Stimulated activated CD4-positive, alpha-beta T cell treated with anti-CD3 and anti-CD28 coated beads, Interleukin-12 subunit alpha, Interleukin-12 subunit beta, amount 100 ng/mL, for 4 hours (primary cell): ENCODE data around the gene AUTS2.

Source experiments
- DNase-seq: peaks from one replicate; pipeline ENCODE4 v3.0.0-alpha.2; 2020

AUTS2 gene

DNA sequence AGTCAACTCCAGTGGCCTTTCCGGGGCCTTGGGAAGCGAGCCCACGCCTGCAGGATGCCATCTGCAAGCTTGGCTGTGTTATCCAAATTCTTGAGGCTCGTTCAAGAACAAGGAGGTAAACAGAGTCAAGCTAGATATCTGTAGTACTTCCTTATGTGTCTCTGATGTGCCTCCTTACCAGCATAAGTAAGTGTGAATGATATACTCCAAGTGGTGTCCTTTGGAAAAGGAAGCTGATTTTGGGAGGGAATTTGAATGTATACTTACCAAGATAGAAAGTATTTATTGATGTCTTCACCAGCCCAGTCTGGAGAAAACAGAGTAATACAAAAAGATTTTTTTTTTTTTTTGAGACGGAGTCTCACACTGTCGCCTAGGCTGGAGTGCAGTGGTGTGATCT lies 1161.4 kb downstream of the AUTS2 start:
- no peak for DNase-seq

DNA sequence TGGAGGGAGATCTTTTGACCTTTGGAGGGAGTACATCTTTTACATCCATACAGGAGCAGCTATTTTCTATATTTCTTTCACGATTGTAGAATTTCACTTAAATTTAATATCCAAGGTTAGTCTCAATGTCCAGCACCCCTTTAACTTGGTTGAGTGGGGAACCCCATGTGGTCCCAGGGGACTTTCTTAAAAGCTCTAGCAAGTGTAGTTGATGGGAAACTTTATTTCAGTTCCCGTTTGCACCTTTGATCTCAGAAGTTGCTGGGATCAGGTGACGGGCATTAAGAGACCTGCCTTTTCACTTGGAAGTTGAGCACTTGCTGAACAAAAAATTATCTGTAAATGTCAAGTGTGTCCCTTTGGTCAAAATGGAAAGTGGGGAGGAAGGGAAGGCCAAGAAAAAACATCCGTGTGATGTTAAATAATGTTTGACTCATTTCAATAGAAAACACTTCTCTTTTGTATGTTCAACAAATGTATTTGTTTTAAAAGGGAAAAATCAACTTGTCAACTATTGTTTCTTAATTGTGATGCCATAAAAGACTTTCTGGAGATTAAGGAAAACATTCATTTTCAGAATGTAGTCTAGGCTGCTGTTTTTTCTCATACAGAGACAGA lies 1163.5 kb downstream of the AUTS2 start:
- no peak for DNase-seq

DNA sequence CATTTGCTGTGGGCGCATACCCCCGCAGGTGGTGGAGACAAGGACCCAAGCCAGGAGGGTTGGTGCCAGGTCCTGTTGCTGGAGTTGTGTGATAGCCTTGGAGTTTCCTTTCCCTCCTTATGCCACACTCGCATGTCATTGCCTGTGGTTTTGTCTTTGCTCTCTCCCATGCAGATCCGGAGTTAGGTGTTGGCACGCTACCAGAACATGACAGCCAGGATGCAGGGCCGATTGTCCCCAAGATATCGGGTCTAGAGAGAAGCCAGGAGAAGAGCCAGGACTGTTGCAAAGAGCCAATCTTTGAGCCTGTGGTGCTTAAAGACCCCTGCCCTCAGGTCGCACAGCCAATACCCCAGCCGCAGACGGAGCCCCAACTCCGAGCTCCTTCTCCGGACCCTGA lies 1164.4 kb downstream of the AUTS2 start:
- no peak for DNase-seq

DNA sequence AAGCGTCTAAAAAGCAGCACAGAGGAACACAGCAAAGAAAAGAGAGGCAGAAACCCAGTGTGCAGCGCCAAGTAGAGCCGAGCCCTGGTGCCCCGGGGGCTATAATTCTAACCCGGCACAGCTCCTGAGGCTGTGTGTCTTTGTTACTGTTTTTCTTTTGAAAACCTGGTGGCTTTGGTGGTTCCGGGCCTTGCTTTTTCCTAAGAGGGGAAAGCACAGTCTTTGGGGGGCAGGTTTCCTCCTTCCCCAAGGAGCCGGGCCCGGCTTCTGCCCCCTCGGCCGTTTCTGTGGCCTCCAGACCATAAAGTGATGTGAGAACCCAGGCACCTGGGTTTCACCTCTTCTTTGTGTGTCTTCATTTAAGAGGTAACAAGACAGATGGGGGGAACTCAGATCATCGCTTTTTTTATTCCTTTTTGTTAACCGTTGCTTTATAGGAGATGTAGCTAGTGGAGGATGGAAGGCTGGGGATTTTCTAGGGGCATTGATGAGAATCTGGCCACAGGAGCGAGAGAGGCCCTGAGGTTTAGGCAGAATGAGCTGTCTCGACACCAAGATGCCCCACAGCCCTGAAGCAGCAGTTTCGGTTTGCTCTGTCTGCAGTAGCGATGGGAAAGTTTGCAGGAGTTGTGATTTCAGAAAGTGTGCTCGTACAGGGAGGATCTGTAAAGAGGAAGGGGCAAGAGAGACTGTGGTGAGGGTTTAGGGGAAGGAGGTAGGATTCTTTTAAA lies 1165.9 kb downstream of the AUTS2 start:
- DNase-seq = no peak

DNA sequence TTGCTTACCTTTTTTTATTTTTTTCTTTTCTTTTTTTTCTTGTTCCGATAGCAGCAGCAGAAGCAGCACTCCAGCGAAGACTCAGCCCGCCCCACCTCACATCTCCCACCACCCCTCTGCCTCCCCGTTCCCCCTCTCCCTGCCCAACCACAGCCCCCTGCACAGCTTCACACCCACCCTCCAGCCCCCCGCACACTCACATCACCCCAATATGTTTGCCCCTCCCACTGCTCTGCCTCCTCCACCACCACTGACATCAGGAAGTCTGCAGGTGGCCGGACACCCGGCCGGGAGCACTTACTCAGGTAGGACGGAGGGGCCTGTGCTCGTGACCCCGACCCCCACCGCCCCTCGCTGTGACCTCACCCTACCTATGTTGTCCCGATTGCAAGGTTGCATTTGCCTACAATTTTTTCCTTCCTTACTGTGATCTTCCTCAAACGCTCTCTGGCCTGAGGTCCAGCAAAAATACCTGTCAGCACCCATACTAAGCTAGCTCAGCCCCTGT lies 1166.5 kb downstream of the AUTS2 start:
- no peak for DNase-seq

DNA sequence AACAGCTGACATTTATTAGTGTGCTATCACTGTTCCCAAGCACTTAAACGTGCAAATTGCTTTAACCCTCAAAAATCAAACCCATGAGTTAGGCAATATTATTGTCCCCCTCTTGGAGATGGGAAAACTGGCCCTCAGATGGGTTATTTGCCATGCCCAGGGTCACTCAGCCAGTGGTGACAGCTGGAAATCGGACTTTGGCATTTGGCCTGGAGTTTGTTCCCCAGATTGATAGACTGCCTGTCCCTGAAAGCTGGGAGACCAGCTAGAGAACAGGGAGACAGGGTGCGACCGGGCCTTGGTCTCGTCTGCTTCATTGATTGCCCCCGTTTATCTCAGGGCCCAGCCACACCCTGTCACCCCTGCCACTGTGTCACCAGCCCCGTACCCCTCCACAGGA lies 1167.4 kb downstream of the AUTS2 start:
- DNase-seq = no peak

DNA sequence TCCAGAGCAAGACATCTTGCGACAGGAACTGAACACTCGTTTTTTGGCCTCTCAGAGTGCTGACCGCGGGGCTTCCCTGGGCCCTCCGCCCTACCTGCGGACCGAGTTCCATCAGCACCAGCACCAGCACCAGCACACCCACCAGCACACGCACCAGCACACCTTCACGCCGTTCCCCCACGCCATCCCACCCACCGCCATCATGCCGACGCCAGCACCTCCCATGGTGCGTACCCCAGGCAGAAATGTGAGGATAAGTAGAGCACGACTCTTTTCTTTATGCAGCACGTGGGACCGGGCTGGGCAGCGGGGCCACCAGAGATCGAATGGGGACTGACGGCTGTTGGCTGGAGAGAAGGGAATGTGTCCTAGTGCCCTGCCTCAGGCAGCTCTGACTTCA lies 1167.8 kb downstream of the AUTS2 start:
- no peak for DNase-seq

DNA sequence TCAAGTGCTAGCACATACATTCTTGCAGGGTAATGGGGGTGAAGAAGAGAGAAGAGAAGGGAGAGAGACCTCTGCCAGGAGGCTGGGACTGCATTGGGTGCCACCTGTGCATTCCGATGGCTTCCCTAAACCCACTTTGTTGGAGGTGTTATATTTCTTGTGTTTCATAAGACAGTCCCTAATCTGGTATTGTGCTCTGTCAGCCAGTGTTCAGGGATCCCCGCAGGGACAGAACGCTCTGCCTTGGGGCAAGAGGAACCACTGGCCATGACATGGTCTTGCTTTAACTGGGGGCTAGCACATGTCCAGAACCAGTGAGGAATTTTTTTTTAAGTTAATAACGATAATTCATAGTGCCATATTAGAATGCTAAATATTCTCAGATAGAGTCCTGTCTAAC lies 1168.4 kb downstream of the AUTS2 start:
- DNase-seq = no peak

DNA sequence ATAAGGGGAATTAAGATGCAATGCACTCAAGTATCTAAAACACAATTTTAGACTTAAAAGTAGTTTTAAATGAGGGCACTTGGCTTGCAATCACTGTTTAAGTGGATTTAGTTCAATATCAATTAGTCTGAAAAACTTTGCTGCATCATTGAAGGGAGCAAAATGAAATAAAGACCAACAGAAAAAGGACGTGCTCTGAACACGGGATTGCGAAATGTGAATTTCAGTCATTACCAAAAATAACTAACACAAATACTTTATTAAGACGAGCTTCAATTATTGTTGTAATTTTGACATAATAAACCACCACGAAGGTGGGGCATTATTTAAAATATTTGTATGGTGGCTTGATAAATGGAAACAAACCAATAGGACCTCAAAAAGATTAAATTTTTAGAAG lies 1171.9 kb downstream of the AUTS2 start:
- no peak for DNase-seq

DNA sequence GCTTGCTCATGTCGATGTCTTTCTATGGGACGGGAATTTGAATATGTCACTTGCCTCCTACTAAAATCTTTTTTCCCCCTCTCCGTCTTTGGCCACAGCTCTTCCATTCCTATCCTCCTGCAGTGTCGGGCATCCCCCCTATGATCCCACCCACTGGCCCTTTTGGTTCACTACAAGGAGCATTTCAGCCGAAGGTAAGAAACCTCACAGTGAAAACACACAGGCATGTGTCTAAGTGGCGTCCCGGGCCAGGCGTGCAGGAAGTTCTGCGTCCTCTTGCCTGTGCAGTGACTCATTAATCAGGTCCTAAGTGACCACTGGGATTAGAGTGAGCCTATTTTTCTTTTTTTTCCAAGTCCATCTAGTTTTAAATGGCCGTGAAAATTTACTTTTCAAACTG lies 1173.2 kb downstream of the AUTS2 start:
- DNase-seq = no peak

DNA sequence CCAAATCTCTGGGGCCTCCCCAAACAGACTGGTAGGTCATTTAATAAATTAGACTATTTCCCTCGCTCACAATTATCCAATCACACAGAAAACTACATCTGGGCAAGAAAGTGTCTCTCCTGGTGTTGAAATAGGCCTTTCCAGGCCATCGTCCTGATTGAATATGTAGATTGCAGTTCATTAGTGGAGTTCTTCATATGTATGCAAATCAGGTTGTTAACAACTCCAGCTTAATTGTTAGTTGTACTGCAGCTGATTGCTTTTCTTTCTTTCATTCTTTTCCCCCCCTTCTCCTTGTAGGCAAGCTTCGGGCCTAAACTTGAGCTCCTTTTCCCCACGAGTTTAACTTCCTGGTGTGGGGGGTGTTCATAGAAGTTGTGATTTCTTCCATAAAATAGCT lies 1174.6 kb downstream of the AUTS2 start:
- no peak for DNase-seq

DNA sequence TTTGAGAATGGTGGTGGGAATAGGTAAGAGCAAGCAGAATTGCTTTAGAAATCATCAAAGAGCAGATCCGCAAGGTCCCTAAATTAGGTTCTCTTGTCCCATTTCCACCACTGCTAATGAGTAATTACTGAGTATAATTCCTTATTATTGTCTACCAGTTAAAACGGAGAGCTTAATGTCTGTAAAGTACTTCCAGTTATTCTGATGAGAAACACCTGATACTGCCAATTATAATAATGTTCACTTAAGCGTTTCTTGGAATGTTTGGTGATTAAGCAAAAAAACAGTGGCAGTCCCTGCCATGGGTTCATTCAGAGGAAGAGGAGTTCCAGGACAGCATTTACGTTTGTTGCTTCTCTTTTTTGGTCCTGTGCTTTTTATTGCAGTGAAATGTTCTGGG lies 1175.1 kb downstream of the AUTS2 start:
- DNase-seq = no peak

DNA sequence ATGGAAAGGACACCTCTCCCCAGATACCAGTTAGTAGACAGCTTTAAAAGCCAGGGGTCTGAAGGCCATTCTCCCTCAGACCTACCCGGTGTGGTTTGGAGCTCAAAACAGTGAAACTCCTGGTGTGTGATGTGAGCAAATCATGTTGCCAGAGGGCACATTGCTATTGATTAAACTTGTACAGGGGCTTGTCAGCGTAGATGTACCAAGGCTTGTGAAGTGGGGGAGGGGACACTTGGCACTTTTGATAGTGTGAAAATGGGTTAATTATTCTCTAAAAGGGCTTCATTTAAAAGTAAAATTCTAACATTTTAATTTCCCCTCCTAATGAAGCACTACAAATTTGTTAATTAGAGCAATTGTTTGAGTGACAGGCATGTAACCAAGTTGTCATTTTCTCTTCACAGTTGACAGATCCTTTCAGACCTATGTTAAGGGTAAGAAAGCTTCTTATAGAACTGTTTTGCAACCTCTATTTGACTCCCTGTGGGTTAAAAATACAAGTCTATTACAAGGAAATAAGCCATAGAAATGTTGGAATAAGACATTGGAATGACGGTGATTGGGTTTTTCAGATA lies 1176.8 kb downstream of the AUTS2 start:
- no peak for DNase-seq

DNA sequence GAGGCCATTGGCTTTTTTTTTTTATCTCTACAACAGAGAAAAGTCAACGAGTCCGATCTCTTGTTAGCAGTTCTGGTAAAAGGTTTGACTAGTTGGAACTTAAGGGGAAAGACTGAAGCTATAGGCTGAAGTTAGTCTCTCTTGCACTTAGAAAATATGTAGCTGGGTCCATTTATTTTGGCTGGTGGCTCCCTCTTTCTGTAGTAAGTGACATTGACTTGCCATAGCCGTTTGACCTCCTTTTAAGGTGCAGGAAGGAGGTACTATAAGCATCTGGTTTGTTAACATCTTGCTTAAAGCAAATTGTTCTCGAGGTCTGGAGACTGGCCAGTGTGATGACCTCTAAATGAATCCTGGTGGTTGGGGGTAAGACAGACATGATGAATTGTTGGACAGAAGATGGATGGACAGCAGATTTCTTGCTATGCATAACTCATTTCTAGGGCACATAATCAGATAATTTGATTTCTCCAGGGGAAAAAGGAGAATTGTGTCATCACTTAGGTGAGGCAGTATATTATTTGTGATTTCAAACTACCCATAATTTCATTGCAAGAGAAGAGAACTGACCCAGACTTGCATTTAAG lies 1177.4 kb downstream of the AUTS2 start:
- no peak for DNase-seq

DNA sequence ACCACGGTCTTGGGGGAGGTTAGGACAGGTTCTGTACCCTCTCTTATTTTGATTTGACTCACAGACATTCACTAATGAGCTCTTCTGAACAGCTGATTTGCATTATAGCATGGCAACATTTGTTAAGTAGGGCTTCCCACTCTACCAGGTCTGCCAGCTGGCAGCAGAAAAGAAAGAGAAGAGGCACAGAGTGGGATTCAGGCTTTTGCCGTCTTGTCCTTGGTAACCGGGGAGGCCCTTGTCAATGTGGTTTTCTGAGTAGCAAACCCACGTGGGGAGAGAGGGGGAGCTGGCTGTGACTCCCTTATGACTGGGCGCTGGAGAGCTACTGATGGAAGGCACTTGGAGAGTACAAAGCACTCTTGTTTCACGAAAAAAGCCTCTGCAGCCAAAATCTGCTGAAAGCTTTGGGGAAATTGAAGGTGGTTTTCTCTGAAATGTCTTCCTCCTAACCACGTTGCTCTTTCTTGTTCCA lies 1178.4 kb downstream of the AUTS2 start:
- DNase-seq = no peak

DNA sequence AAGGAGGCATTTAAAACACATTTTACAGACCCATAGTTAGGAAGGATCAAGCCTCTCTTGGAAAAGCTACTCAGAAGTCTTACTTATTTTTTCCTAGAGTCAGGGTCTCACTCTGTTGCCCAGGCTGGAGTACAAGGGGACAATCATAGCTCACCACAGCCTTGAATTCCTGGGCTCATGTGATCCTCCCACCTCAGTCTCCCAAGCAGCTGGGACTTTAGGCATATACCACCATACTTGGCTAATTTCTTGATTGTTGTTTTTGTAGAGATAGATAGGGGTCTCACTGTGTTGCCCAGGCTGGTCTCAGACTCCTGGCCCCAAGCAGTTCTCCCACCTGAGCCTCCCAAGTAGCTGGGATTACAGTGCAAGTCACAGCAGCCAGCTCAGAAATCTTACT lies 1179.0 kb downstream of the AUTS2 start:
- no peak for DNase-seq

DNA sequence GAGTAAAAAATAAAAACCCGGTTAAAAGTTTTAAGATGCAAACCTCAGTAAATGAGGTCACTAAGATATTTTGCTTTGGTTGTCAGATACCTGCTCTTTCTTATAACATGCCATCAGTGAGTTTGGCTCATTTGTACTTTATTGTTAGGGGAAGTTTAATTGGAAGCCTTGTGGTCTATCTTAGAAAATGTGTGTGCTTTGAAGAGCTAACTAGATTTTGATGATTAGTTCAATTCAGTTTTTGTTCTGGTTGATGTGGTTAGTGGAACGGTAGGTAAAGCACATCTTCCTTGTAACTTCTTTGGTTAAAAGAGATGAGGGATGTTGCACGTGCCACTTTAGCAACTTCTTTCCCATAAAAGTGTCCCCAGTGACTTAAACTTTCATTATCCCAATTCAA lies 1180.3 kb downstream of the AUTS2 start:
- DNase-seq = no peak

DNA sequence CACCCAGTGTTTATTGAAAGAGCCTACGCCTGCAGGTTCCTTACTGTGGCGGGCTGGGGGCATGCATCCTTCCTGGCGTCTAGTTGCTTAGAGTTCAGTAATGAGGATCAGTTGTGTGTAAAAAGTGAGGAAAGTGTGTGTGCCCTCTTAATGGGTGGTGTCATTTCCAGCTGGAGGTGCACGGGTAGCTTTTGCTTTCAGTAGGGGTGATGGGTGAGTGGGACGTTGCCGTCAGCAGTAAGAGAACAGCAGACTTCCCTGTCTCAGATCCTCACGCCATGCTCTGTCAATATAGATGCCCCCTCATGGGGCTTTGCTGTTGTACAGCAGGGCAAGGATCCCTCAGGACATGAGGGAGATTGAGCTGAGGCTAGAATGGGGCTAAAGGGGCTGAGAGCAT lies 1181.0 kb downstream of the AUTS2 start:
- DNase-seq = no peak

DNA sequence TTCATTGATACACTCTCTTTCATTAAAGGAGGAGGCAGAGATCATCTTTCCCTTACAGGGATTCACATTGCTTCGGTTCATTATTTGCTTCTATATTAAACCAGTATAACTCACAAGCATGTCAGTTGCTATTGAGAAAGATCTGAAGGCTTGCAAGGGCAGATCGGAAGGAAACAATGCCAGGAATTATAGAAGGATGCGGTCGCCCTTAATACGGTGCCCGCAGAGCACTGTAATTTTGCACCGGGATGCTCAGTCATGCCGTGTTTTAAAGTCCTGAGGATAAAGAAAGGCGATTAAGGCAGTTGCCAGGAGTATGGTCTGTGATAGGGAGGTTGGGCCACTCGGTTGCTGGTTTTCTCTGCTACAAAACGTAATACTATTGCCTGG lies 1183.6 kb downstream of the AUTS2 start:
- no peak for DNase-seq

DNA sequence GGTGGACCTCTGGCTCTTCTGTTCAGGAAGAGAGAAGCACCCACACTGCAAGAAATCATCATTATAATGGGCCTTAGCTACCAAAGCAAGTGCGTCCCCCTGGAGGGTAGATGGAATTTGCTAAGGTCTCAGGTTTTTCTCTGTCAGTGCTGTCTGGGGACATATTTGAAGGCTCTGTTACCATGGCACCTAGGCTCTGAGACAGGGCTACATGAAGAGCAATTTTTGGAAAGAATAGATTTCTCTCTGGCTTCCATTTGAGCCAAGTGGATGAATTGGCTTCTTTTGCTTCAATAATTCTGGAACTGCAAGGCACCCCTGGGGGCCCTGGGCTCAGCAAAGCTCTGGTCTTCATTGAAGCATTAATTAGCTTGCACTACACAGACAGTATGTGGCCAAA lies 1184.5 kb downstream of the AUTS2 start:
- no peak for DNase-seq

DNA sequence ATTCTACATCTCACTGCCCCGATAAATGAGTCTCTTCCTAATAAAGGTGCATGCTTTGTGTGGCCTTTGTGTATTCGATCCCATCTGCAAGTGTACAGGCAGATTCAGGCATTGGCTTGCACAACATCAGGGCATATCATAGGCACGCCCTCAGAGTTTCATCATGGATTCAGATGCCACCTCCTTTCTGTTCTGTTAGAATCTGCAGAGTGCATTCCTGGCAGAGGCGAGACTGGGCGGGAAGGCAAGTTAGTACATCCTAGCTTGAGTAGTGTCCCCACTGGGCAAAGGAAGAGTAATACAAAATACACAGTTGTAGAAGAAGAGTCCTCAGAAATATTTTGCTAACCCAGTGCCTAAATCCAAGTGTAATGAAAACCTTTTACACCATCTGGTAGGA lies 1187.2 kb downstream of the AUTS2 start:
- DNase-seq = no peak

DNA sequence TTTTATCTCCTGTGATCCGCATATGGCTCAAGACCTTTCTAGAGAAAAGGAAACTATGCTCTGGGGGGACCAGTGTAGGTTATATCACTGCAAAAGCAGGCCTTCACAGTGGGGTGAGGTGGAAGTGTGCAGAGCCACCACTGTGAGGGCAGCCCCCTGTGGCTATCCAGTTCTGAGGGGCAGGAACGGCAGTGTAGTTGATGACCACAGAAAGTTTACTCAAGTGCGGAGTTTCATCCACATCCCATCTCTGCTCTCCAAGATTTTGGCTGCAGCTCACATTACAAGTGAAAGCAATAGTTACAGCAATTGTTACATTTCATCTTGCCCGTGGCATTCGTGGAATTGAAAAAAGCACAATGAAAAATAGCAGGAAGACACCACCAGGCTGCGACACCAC lies 1187.8 kb downstream of the AUTS2 start:
- no peak for DNase-seq

DNA sequence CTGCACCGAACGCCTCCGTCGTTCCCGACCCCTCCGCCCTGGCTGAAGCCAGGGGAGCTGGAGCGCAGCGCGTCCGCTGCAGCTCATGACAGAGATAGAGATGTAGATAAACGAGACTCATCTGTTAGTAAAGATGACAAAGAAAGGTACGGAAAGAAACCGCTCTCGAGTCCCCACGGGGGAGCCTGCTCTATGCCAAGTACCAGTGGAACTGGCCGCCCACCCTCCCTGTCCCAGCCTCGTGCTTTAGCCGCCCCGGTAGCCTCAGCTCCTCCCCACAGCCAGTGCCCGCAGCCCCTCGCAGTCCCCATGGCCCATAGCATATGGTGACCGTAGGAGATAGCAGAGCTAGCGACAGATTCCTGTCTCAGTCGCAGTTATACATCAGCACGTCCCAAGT lies 1189.0 kb downstream of the AUTS2 start:
- DNase-seq = no peak

DNA sequence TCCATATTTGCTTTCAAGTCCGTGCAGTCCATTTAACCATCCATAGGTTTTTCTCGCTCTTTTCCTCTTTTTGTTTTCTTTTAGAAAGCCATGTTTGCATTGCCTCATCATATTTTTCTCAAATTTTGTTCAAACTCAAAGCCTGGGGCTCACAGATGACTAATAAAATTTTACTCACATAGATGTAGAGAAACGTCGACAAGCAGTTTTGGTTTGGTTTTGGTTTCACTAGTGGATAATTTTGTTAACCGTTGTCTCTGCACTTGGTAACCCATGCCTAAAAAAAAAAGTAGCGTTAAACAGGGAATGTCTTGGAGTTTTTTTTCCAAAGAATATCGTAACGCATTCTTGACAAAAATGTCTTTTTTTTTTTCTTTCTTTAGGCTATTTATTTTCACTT lies 1189.5 kb downstream of the AUTS2 start:
- no peak for DNase-seq
